HT-29 (cell line): ENCODE data around the gene NRBF2. TPM values are rescaled to one million over a fixed set of nuclear protein-coding genes. Genes with fewer than 3 reads are reported as not detected.

Experiments used
- DNase-seq: peaks from one replicate; pipeline ENCODE4 v3.0.0-alpha.2; 2015; ENCODE audit warnings: low spot score
- small RNA-seq: library from RNA; depleted of rRNA; stranded (forward); fragments of <200 nt; gene quantifications from one replicate; pipeline ENCODE3, GENCODE V24; 2014
- total RNA-seq: library from RNA; depleted of rRNA; stranded (reverse); fragments of >200 nt; shearing (Covaris generic); gene quantifications from 2 replicates; pipeline ENCODE4 v1.2.3, GENCODE V29; 2014

NRBF2 gene
- total RNA-seq, 1 experiment from 2014 or later = 5.2 TPM

DNA sequence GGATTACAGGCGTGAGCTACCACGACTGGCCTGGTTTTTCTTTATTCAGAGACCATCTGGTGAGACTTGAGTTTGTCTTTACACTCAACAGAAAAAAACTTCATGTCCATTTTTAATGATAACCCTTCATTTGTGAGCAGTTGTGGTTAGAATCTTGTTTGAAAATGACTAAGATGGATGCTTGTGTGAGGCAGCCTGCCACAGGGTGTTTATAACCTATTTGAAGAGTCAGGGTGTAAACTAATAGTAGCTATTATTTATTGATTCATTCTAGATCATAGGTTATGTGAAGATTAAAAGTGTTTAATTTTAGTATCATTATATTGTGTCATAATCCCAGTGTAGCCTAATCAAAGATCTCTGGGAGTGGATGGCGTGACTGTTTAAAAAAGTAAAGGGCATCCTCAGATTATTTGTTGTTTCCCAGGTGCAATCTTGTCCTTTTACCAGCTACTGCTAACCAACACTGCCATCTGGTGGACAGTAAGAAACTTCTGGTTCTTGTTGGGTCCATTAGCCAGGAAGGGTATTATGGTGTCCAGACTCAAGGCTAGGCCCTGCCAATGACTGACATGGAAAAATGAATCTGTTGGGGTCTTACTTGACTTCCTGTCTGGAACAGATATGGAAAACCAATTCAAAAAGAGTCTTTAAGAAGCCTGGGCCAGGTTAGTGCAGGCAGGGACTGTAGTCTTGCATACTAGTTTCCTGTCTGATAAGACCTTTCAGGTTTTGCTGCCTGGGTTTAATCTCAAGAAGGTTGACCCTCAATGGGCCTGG lies 24.9 kb downstream of the NRBF2 start:
- DNase-seq = peak; percentile 81

DNA sequence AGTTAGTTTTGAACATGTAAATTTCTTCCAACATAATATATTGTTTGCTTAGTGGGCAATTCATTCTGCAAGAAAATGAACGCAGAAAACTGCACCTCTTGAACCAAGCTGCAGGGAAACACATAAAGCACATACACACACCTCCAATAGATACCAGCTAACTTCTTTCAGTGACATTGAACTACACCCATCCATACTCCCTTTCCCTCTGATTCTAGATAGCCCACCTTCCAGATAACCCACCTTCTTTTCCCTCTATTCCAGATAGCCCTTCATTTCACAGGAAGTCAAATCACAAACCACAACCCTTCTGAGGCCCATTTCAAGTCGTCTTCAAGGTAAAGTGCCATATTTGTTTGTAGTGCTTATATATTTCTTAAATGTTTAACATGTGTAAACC lies 28.5 kb downstream of the NRBF2 start:
- no peak for DNase-seq

DNA sequence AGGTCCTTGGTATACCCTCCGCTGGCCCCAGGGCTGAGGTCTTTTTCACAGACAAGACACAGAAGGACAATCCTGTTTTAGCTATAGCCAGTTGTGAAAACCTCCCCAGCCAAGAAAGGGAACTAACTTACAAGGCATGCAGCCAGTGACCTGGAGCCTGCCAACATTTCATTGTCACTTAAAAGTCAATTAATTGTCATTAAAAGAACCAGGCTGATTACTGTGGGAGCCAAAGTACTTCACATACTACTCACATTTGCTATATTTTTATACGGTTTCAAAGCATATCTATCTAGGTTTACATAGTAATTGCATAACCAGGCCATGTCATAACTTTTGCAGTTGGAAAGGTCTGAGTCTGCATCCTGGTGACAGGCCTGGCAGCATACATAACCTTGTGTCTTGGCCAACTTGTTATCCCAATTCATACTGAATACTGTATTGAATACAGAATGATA lies 31.1 kb downstream of the NRBF2 start:
- DNase-seq = no peak

DNA sequence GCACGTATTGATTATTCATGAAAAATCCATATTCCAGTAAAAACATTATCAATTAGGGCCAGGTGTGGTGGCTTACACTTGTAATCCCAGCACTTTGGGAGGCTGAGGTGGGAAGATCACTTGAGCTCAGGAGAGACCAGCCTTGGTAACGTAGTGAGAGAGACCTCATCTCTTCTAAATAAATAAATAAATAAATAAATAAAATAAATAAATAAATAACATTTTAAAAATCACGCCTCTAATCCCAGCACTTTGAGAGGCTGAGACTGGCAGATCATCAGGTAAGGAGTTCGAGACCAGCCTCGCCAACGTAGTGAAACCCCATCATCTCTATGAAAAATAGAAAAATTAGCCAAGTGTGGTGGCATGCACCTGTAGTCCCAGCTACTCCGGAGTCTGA lies 32.1 kb downstream of the NRBF2 start:
- no peak for DNase-seq

DNA sequence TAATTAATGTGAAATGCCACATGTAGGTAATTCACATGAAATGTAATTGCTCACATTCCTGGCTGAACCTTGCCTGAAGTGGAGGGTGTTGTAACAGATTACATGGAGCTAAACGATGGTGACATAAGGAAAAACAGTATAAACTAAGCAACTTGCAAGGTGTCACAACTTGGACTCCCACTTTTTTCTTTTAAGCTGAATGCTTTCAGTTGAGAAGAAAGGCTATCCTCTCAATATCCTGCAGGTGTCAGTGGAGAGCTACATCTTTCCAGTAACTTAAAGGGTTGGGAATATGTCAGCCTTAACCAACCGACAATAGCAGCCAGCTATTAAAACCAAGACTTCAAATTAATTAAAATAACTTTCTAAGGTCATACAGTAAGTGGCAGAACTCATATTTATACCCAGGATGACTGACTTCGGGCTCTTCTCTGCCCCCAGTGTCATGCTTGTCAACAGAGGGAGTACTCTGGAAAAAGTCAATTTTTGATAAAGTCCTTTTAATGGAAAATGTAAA lies 33.7 kb downstream of the NRBF2 start:
- peak; percentile 89 for DNase-seq

DNA sequence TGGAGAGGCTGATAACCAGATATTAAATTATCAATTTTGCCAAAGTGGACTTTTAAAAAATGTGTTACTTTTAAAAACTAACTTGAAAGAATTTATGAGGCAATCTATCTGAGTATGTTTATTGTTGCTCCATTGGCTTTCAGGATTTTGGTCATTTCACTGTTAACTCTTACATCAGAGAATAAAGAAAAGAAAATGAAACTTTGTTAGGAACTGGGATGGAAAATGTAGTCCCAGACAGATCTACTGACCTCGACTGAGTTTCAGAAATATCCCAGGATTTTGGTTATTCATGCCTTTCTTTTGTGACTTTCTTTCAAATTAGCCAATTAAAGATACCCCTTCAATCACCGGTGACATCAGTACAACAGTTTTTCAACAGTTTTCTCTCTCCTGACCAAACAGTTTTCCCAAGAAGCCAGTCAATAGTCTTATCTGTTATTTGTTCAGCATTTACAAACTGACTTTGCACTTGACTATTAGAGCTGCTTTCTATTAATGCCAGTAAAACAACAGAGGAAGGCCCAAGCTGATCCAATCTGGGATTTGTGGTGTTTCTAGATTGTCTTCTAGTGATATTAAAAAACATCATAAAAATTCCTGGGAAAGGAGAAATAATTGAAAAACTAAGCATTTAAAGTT lies 35.8 kb downstream of the NRBF2 start:
- DNase-seq = no peak

DNA sequence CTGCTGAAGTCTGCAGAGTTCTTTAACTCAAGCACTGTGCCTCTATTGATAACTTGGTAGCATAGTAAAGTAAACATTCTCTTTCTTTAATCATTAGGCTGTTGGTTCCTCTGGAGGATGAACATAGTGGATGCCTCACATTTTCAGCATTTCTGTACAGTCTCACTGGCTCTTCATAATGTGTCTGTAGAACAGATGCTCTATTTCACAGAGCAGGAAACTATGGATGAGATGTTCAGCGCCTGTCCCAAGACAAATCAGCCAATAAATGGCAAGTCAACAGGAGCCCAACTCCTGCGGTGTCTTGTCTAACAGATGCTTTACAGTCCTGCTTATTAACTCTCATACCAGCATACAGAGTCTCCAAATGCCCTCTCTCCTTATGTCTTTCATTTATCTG lies 36.5 kb downstream of the NRBF2 start:
- no peak for DNase-seq

DNA sequence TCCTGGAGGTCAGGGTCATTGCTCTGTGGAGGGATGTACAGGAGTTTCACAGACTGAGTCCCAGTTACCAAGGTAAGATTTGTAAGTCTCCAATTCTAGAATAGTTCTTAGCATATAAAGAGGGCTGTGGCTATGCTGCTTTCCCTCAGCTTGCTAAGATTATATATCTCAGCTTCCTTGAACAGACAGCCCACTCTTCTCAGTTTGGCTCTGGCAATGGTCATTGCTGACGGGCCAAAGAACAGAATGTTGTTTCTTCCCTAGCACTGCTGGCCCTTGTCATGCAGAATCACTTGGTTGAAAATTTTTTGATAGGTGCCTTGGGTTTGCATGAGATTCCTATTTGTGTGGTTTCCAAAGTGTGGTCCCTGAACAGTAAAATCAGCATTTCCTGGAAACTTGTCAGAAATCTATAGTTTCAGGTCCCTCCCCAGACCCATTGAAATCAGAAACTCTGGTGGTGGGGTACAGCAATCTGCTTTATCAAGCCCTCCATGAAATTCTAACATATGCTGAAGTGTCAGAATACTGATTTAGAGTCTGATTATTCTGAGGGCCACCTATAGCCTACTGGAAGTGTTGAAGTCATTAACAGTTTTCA lies 38.2 kb downstream of the NRBF2 start:
- no peak for DNase-seq

DNA sequence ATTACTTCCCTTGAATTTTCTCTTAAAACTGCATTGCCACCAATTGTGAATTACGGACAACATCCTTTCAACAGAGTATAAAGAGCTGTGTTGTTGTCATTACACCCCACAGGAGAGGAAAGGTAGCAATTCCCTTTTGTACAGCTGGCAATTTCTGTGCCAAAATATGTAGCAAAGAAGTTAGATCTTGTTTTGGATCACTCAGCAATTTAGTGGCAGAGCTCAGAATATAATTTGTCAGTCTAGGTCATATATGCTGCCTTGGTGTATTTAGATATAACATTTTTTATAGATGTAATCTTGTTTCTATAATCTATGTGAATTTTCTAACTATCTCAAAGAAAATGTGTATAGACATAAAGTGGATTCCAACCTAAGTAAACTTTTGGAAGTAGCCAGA lies 38.8 kb downstream of the NRBF2 start:
- DNase-seq = no peak

DNA sequence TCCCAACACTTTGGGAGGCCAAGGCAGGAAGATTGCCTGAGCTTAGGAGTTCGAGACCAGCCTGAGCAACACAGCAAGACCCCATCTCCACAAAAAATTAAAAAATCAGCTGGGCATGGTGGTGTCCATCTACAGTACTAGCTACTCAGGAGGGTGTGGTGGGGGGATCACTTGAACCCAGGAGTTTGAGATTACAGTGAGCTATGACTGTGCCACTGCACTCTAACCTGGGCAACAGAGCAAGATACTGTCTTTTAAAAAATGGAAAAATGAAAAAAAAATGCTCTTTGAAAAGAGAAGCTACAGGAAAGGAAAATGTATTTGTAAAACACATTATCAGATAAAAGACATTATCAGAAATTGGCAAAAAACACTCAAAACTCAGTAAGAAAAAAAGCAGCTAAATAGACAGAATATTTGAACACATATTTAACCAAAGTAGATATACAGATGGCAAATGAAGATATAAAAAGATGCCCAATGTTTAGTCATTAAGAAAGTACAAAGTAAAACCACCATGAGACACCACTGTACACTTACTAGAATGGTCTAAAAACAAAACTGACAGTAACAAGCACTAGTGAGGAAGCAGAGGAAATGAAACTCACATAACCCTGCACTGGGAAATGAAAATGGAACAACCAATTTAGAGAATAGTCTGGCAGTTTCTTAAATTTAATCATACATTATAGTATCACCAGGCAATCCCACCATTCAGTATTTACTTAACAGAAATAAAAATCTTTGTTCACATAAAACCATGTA lies 40.5 kb downstream of the NRBF2 start:
- DNase-seq = no peak

DNA sequence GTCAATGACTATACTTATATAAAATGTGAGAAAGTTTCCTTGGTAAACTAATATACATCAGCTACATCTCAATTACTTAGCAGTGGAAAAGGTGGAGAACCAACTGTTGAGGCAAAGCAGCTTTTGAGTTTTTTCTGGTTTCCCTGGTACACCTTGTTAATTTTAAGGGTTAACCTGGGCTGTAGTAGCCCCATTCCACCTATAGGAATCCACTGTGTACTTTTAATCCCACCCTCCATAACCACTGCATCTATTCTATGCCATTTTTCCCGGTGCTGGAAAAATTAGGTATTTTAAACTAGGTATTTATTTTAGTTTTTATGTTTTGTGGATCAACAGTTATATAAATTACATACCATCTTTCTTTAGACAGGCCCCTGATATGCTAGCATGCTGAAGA lies 42.4 kb downstream of the NRBF2 start:
- DNase-seq = no peak

DNA sequence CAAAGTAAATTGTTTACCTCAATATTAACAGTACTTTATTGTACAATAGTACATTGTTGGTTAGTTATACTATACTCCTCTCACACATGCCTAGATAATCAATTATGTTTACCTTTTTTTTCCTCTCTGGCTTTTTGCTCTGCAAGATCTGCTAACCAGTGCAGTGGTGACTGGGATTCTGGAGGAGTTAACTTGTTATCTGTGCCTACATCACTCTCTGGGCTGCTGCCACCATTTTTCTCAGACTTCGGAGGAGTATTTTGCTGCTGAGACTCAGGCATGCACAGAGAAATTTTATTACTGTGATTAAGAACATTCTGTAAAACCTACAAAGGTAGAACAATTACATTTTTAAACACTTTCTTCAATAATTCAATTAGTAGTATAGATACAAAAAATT lies 59.7 kb downstream of the NRBF2 start:
- DNase-seq = no peak

DNA sequence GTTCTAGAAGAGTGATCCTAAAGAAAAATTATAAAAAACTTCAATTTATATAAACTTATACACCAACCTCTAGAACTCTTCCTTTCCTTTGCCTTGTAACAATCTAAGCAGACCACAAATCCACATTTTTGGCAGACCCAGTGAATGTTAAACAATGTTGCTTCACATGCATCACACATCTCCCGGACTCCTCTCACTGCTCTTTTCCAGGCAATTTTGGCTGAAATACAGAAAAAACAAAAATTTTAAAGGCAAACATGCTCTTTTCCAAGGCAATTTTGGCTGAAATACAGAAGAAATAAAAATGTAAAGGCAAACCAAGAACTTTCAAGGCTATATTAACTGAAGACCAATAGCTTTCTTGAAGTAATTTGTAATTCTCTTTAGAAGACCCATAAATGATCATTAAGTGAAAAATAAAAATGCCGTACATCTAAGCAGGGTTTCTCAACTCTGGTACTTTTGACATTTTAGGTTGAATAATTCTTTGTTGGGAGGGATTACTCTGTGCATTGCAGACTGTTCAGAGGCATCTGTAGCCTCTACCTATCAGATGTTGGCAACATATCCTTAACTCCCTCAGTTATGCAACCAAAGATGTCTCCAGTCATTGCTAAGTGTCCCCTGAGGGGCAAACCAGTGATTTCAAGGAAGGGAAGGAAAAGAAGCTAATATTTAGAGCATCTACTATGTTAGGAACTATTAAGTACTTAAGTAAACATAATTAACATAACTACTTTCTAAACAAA lies 64.4 kb downstream of the NRBF2 start:
- DNase-seq = no peak

DNA sequence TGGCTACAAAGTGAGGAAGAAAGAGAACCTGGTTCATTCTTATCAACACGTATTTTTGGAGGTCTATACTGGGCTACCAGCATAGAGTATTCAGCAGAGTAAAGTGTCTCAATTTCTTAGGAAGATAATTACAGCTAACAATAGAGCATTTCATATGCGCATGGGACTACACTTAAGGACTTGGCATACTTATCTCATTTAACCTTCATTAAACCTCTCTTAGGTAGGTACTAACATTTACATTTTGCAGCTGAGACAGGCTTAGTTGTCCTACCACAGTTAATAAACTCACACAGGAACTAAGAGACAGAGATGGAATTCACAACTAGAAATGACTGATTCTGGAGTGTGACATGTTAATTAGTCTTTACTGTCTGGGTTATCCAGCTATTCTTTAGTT lies 66.6 kb downstream of the NRBF2 start:
- DNase-seq = no peak

DNA sequence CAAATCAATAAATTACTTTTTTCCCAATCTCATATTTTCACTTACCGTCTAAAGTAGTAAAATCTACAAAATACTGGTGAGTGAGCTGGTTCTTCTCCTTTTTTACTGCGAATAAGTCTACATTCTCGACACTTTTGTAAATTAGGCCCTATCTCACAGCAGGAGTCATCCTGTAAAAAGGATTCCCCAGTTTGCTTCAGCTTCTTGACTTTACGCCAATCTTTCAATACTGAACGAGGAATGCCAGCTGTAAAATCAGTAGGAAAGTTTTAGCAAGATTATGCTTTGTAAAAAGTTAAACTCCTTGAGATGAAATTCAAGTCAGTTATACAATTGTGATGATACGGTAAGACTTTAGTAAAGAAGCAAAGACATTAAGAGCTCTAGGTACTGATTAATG lies 67.3 kb downstream of the NRBF2 start:
- DNase-seq = no peak

DNA sequence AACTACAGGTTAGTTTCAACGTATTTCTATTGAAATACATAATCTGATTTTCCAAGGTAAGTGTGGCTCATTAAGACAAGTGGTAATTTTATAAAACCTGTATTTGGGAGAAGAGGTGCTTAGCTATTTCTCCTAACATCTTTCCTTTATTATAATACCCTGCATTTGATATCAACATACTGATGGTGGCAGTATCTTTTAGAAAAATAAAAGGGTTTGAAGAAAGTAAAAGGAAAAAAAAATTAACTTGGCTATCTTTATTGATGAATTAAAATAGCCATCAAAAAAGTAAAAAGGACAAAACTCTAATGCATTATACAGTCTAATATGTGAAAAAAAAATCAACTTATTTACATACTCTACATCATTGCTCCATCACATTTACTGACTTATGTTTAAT lies 68.0 kb downstream of the NRBF2 start:
- DNase-seq = no peak

Small RNA genes lying within 50 kb of the gene (small RNA-seq; reads per million reads assigned to genes)
- gene RNU6-543P = not detected
